Uterus (tissue), 2 donors: ENCODE results near the gene PPP4R4.

Experiments used
- POLR2A ChIP-seq, 2 donors: fragments of 450-650 bp; IDR thresholded peaks; one replicate each; pipeline ENCODE4 v1.6.1; 2016; ENCODE audit warnings: antibody characterized with exemption in 2 of 2, mild to moderate bottlenecking in 1 of 2, moderate library complexity in 1 of 2
- TF ChIP-seq, protein P1 (sequence below), 4 experiments: fragments of 200-600 bp in 2 of 4; fragments of 450-650 bp in 2 of 4; sonication (generic) in 2 of 4; IDR thresholded peaks; one replicate each; pipeline ENCODE4 v1.5.1; 2016 to 2019; ENCODE audit warnings: antibody characterized with exemption in 4 of 4, mild to moderate bottlenecking in 2 of 4, moderate library complexity in 1 of 4

DNA sequence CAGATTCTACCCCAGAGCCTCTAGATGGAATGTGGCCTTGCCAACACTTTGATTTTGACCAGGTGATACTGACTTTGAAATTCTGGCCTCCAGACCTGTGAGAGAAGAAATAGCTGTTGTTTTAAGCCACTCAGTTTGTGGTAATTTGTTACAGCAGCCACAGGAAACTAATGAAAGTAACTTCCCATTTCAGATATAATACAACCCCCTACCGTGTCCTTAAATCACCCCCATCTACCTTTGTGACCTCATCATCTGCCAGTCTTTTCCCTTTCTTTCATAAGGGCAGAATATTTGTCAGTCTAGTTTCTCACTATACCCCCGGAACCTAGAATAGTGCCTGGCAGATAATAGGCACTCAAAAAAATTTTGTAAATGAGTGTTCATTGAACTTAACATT lies 39.6 kb downstream of the PPP4R4 start:
- TF ChIP-seq, protein P1, sequence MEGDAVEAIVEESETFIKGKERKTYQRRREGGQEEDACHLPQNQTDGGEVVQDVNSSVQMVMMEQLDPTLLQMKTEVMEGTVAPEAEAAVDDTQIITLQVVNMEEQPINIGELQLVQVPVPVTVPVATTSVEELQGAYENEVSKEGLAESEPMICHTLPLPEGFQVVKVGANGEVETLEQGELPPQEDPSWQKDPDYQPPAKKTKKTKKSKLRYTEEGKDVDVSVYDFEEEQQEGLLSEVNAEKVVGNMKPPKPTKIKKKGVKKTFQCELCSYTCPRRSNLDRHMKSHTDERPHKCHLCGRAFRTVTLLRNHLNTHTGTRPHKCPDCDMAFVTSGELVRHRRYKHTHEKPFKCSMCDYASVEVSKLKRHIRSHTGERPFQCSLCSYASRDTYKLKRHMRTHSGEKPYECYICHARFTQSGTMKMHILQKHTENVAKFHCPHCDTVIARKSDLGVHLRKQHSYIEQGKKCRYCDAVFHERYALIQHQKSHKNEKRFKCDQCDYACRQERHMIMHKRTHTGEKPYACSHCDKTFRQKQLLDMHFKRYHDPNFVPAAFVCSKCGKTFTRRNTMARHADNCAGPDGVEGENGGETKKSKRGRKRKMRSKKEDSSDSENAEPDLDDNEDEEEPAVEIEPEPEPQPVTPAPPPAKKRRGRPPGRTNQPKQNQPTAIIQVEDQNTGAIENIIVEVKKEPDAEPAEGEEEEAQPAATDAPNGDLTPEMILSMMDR (IDR thresholded peaks at IDR 0.05), result no peak
- TF ChIP-seq POLR2A (IDR thresholded peaks at IDR 0.05), result no peak
